DMS114 treated with DMSO at 0.1 percent for 48 hours (cell line): ENCODE results near the gene PRICKLE3.

ENCODE experiments used
- DNase-seq: peaks from one replicate; lab custom pipeline; 2025; ENCODE audit not compliant: unreplicated experiment; lab: John Stamatoyannopoulos, UW

The PRICKLE3 gene

DNA sequence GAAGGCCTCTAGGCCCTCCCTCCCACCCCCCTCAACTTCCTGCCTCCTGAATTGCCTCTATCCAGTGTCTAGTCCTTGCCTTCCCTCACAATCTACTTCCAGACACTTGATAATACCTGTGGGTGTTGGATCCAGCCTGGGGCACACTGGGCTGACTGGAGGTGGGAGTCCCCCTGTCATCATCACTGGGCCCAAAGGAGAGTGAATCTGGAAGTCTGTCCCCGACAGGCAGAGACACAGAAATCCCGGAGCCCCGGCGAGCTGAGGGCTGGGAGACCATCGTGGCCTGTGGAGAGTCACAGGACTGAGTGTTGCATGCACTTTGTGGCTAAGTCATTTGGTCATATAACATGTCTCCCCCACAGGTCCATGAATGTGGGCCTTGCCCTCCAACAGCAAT is 22.2 kb upstream of the PRICKLE3 start:
- no peak for DNase-seq

DNA sequence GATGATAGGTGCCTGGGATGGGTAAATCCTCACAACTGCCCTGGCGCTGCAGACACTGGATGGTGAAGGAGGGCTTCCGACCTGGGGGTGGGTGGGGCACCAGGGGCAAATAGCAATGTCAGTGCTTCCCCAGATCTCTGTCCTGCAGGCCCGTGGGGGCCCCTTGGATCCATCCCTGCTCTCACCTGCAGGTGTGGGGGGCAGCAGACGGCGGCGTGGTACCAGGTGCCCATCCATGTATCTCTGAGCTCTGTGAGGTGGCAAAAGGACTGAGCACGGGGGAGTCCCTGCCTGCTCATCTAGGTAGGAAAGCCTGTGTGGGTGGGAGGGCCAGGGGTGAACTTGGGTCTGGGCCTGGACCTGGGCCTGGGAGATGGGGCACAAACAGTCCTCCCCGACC is 20.4 kb upstream of the PRICKLE3 start:
- DNase-seq: no peak

DNA sequence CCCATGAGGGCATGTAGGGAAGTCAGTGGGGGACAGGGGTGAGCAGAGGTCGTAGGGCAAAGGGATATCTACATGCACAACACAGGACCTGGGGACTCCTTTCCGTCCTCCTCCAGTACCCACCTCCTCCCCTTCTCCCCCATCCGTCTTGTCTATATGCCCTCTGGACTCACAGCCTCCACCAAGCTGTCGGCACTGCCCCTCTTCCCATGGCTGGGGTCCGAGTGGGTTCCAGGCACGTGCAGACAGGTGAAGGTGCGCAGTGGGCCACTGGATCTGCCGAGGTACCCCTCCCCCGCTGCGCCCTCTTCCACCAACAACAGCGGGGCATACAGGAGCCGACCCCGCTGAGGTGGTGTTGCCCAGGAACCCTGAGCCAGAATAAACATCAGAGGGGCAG is 19.3 kb upstream of the PRICKLE3 start:
- DNase-seq: no peak

DNA sequence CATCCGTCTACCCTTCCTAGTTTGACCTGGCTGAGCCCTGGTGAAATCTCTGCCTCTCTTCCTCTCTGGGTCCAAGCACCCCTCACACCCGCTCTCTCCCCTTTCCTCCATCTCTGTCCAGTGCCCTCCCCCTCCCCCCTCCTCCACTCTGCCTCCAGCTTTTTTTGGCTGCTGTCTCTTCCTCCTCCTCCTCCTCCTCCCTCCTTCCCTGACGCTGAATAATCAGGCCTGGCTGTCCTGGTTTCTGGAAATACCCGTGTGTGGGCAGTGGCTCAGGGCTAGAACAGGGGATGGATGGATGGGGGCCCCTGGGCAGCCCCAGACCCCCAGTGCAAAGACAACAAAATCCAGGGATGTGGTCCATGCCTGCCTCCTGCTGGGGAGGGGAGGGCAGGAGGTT is 18.5 kb upstream of the PRICKLE3 start:
- DNase-seq: no peak

DNA sequence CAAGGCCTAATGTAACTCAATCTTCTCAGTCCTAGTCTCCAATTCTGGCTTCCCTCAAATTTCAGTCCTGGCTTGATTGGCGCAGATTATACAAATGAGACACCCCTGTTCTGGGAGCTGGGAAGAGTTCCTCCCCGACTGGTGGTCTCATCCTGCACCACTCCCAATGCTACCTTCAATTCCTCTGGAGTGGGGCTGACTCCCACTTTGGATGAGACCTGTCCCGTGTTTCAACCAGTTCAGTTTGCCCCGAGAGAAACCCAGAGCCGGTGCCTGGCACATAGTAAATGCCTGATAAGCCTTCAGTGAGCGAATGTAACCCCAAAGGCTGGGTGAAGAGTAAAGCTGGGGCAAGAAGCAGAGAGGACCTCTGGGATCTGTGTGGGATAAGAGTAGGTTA is 17.8 kb upstream of the PRICKLE3 start:
- DNase-seq: no peak

DNA sequence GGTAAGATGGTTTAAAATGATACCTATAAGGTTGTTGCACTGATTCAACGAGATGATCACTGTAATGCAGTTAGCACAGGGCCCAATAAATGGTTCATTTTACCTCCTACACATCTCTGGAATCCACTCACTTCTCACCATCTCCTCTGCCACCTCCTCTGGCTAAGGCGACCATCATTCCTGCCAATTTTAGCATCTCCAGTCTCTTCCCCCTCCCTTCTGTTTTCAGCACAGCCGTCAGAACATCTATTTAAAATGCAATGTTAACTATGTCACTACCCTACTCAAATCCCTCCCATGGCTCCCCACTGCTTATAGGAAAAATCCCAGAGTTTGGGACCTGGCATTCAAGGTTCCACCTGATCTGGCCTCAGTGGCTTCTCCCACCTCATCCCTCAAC is 17.4 kb upstream of the PRICKLE3 start:
- no peak for DNase-seq

DNA sequence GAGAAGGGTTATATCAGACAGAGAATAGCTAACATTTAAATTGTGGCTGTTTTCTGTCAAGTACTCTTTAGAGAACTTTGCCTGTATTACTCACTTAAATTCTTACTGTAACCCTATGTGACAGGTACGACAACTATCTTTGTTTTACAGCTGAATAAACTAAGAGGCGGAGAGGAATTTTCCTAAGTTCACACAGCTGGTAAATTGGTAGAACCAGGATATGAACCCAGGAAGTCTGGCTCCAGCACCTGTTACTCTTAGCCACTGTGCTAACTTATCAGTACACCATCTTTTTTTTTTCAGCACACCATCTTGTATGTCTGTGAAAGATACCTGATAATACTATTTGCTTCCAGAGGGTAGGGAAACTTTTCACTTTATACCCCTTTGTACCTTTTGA is 15.8 kb upstream of the PRICKLE3 start:
- no peak for DNase-seq

DNA sequence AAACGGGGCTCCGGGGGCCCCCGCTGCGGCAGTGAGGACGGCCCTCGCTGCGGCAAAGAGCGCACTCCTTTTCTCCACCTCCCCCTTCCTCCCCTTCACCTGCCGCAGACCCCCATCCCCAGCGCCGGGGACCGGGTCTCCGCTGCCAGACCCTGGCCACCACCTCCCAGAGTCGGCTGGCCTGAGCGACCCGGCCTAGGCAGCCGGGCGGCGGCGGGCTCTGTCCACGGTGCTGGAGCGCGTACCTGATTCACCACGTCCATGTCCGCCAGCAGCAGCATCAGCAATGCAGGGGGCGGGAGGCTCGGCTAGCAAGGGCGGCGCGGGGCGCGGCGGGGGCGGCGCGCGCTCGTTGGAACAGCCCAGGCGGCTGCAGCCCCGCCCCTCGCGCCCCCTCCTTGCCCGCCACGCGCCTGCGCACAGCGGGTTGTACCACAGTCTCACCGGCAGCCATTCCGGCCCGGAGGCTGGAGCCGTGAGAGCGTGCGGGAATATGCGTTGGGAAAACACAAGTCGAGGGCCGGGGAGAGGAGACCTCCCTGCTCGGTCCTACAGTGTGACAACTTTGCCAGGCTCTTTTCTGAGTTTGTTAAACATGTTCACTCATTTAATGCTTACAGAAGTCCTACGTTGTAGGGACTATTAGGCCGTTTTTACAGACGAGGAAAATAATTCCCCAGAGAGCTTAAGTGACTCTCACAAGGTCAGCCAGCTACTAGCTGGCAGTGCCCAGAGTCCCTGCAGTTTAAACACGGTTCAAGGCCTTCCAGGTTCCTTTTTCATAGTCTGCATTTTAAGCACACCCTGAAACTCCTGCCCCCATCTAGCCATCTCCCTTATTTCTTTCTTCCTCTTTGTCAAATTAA is 14.0 kb upstream of the PRICKLE3 start, which contains the start of gene SYP:
Gene SYP (minus strand): TSS at position 288 of the 866 bp plus-strand sequence. CDS start 7 bp downstream, at position 281.
- peak; percentile 51 for DNase-seq

DNA sequence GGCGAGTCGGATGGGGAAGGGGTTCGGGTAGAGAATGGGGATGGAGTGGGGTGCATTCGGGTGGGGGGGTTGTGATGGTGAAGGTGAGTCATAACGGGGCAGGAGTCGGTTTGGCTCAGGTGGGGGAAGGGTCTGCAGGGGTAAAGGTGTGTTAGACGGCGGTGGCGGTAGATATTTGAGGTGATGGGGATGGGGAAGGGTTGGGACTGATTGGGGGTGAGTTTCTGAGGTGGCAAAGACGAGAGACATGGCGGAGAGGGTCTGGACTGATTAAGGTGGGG is 13.1 kb upstream of the PRICKLE3 start:
- DNase-seq: no peak

DNA sequence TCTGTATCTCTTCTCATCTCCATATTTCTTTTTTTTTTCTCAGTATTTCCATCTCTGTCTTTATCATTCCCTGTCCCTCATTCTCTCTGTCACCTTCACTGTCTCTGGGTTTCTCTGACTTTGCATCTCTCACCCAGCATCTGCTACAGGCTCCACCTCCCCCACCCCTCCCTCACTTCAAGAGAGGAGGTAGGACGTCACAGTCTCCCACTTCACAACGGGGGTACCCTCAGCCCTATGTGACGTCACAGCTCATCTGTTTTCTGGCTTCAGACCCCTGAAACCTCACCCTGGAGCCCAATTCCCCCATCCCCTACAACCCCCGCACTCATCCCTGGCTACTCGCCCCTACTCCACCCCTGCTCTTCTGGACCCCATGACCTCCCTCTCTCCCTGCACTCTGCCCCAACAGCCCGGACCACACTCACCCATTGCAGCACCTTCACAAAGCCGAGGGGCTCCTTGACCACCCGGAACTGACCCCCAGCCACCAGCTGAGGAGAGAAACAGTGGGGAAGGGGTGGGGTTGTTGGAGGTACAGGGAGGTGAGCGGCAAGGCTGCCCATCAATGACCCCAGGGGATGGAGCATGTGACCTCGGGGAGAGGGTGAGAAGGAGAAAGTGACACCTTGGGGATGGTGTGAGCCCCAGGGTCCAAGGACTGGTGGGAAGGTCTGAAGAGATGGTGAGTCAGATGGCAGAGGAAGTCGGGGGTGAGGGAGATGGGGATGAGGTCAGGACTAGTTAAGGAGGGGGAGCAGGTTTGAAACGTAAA is 12.6 kb upstream of the PRICKLE3 start:
- no peak for DNase-seq

DNA sequence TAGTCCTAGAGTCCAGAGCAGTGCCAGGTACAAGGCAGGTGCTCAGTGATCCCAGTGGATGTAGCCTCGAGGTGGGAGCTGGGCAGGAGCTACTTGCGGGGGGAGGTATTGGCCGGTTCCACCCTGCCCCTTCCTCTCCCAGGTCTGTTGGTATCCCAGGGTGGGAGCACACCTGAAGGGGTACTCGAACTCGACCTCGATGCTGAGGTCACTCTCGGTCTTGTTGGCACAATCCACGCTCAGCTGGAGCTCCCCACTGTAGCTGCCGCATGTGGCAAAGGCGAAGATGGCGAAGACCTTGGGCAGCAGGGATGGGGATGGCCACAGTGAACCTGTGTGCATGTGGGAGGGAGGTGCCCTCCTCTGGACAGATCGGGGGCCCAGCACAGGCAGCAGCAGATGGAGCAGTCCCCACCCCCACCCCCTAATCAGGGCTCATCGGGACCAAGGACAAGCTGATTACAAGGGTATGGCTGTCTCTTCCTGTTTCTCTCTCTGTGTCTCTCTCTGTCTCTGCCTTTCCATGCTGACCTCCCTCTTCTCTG is 11.4 kb upstream of the PRICKLE3 start:
- no peak for DNase-seq

DNA sequence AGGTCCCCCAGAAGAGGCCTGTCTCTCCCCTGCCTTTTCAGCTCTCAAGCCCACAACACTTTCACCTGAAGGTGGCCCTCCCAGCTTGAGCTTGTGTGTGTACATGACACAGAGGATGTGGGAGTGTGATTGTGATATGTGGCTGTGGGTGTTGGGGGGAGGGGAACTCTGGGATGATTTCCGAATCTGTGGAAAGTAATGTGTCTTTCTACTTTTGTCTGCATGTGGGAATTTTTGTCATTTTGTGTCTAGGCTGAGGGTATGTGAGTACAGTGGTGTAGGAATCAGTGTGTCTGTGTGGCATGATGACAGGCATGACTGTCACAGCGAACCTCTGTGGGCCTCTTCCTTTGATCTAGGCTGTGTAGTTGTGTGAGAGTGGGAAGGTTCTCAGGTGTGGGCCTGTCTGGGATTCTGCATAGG is 7.4 kb upstream of the PRICKLE3 start:
- DNase-seq: no peak

DNA sequence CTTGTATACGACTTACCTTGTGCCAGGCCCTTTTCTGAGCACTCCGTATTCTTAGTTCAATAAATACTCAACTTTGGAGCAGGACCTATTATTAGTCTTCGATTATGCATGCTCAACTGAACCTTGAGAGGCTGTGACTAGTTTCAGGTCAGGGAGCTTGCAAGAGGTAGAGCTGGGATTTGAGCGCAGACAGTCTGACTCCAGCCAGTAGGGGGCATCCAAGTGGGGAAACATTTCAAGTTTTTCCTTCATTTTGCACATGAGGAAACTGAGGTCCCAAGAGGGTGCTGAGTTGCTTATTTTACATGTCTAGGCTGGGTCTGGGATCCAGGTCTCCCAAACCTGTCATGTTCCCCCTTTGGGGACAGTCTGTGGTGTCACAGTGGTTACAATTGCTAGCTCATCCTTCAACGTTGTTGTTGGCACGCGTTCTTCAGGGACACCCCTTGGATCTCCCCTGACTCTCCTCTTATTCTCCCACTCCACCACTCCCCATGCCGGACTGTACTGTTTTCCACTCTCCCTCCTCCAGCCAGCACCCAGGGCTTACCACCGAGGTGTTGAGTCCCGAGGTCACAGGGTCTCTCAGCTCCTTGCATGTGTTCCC is 6.7 kb upstream of the PRICKLE3 start:
- peak; percentile 10 for DNase-seq

DNA sequence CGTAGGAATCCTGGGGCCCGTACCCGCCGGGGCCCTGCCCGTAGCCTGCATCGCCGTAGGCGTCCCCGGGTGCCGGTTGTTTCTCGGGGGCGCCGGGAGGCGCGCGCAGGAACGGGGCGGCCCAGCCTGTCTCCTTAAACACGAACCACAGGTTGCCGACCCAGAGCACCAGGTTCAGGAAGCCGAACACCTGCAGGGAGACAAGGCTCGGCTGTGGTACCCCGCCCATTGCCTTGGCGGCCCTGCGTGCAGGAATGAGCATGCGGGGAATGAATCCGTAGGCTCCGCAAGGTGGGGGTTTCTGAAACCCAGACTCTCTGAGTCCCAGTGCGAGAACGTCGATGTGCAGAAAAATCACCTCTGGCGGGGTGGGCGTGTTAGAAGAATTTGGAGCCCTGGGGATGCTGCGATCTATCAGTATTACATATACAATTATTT is 5.4 kb upstream of the PRICKLE3 start:
- DNase-seq: no peak

DNA sequence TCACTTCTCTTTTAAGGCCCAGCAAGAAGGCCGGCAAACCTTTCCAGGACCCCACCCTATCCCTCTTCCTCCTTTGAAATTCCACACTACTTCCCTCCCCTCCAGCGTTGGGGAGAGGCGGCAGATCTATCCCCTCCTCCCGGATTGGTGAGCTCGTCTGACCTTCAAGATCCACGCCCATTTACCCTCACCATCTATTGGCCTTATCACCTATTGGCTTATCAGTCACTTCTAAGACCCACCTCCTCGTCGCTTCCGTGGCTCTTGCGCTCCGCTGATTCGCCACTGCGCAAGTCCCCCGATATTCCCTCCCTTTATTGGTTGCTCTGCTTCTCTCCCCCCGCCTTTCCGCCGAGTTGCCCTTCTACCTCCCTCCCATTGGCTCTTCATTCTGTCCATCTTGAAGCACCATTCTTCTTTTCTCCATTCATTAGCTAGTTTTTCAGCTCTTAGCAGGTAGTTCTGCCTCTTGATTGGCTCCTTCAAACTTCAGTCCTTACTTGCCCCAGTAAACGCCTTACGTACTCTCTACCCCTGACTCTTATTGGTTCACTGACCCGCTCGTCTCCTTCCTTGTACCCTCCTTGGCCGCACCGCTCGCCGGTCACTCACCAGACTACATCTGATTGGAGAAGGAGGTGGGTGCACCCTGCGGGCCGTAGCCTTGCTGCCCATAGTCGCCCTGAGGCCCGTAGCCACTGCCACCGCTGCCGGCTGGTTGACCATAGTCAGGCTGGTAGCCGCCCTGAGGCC is 4.8 kb upstream of the PRICKLE3 start:
- peak; percentile 99 for DNase-seq

DNA sequence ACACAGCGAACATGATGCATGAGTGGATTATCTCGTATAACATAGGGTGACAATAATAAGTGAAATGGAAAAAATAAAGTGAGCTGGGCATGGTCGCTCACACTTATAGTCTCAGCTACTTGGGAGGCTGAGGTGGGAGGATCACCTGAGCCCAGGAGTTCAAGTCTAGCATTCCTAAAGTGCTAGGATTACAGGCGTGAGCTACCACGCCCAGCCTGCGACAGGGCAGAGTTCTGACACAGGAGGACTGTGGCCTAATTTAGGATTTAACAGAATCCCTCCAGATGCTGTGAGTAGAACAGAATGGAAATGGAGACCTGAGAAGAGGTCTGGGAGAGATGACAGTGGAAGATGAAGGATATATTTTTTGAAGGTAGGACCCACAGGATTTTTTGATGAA is 3.4 kb upstream of the PRICKLE3 start:
- DNase-seq: no peak

DNA sequence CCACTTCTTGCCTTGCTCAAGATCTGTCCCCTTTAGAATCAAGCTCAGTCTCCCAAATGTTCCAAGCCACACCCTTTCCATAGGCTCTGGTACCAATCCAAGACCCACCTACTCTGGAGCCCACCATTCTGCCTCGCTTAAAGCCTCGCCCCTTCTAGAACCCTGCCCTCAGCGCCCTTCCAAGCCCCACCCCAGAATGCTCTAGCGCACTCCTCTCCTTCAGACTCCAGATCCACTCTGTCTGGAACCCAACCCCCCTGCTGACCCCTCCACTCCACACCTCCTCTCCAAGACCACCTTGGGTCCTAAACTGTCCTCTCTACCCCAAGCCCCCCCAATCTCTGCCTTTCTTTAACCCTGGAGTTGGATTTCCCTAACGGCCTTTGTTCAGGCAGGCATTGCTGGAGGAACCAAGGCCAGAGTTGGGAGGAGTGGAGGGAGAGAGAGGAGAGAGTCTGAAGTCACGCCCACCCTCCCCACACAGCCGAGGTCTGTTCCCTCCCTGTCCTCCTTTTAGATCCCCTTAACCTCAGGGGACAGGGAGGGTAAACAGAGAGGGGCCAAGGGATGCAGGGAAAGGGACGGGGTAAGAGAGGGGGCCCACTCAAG is 2.4 kb upstream of the PRICKLE3 start:
- DNase-seq: no peak

DNA sequence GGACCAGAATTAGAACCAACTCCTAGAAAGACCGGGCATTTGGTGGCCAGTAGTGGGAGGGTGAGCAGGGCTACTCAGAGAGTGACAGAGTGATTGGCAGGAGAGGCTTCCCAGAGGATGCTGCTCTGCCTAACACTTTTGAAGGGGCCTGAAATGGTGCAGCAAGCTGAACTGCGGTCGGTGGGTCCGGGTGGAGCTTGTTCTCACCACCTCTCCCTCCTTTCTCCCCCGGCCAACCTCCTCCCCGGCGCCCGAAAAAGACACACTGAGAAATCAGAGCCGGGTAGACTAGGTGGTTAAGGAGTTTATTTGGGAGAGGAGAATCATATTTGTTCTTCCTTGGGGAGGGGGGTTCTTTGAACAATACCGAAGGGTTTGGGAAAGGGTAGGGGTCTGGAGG is 1.4 kb upstream of the PRICKLE3 start:
- no peak for DNase-seq

DNA sequence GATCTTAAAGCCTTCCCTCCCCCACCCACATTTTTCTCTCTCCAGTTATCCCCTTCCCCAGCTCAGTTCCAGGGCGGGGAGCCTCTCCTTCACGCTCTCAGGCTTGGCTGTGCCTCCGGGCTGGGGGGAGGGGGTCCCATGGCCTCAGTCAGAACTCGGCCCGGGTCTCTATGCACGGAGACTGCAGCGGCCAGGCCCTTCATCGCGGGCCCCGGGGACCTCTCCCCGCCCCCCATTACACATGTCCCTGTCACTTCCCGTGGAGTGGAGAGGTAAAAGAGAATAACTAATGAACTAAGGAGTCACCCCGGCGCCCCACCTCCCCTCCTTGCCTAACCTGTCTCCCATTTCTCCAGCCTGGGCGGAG is 838 bp upstream of the PRICKLE3 start:
- DNase-seq: no peak
